SK-N-DZ (cell line): Measurements from ENCODE around the gene CDKN1B. TPM values are rescaled to one million over a fixed set of nuclear protein-coding genes. Genes with fewer than 3 reads are reported as not detected.

Experiments used
- DNase-seq: peaks from one replicate; pipeline ENCODE4 v3.0.0-alpha.2; 2015; ENCODE audit warnings: low spot score
- polyA plus RNA-seq, 2 experiments: library from polyadenylated mRNA; depleted of rRNA; stranded (reverse); fragments of >200 nt; gene quantifications; 2 replicates each; pipeline ENCODE4 v1.2.3, GENCODE V29; 2014

The CDKN1B gene
- 109 and 132 TPM in 2 replicates for polyA plus RNA-seq (2014; cell fraction: cytosol; rRNA removed)
- polyA plus RNA-seq (2014; cell fraction: nucleus; rRNA removed): 65.7 and 67.7 TPM in 2 replicates

DNA sequence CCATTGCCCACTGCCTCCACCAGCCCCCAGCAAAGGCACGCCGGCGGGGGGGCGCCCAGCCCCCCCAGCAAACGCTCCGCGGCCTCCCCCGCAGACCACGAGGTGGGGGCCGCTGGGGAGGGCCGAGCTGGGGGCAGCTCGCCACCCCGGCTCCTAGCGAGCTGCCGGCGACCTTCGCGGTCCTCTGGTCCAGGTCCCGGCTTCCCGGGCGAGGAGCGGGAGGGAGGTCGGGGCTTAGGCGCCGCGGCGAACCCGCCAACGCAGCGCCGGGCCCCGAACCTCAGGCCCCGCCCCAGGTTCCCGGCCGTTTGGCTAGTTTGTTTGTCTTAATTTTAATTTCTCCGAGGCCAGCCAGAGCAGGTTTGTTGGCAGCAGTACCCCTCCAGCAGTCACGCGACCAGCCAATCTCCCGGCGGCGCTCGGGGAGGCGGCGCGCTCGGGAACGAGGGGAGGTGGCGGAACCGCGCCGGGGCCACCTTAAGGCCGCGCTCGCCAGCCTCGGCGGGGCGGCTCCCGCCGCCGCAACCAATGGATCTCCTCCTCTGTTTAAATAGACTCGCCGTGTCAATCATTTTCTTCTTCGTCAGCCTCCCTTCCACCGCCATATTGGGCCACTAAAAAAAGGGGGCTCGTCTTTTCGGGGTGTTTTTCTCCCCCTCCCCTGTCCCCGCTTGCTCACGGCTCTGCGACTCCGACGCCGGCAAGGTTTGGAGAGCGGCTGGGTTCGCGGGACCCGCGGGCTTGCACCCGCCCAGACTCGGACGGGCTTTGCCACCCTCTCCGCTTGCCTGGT is at the start of gene CDKN1B:
CDKN1B (plus strand) TSS at position 576 of the 793 bp plus-strand sequence. CDS start 472 bp downstream, outside the sequence.
- peak; percentile 89 for DNase-seq

DNA sequence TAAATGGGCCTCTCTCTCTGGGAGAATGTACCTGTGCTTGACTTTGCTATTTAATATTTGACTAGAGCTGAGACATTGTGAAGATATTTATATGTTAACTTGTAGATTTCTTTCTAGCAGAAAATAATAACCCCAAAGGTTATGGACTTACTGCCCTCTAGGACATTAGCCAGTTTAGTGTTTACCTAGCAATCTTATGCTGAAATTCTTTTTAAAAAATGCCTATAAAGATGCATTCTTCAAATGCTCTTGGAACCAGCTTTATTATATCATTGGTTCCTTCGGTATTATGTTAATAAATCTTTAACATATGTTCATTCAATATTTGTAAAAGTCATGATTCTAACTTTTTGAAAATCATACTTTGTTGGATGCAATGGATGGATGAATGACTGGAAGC is 49.2 kb upstream of the CDKN1B start:
- DNase-seq: no peak

DNA sequence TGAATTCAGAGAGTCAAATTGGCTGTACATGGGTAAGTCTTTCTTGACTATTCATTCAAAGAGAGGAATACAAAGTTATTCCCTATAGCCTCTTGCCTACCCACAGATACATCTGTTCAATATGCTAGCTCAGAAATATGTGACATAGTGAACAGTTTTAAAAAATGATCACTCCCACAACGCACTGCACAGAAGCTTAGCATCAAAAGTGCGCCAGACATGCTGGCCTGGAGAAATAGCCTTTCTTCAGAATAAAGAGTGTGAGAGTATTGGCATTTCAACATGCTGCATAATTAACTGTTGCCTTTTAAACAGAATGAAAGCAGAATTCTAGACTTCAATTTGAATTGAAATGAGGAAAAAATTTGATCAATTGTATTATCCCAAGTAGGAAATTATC is 48.1 kb upstream of the CDKN1B start:
- no peak for DNase-seq

DNA sequence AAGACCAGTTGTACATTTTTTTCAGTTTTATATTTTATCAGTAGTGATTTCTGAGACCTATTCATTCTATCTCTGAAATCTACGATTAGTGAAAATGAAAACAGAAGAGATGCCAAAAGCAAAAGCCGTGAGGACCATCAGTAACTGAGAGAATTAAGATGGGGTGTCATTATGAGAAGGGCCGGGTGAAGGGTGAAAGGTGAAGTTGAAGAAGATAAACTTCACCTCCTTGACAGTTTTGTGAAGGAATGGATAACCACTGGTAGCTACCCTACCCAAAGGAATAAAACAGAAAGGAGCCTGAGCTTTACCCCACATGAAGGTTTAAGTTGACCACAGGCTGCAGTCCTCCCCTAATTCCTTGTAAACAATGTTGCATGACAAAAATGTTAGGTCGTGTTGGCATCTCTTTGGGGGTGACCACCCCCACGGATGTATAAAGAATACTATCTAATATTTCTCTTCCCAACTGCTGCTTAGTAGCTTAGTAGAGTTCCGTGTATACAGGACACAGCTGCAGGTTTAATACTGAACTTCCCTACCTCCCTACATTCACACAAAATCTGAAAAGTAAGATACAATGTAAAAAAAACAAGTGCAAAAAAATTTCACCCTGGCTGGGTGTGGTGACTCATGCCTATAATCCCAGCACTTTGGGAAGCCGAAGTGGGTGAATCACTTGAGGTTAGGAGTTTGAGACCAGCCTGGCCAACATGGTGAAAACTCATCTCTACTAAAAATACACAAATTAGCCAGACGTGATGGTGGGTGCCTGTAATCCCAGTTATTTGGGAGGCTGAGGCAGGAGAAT is 45.1 kb upstream of the CDKN1B start:
- DNase-seq: no peak

DNA sequence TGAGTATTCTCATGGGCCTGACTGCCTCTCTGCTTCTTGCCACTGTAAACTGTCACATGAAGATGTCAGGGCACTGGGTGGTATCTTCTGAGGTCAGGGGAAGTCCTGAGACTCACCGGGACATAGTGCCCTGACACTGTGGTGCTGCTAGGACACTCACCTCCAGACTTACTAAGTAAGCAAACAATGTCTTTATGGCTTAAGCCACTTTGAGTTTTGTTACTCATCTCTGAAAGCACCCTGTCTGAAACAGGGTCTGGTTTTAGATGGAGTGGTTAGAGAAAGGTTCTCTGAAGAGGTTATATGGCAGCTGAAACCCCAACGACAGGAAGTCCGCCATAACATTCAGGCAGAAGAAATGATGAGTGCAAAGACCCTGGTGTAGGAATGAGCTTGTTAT is 43.9 kb upstream of the CDKN1B start:
- no peak for DNase-seq

DNA sequence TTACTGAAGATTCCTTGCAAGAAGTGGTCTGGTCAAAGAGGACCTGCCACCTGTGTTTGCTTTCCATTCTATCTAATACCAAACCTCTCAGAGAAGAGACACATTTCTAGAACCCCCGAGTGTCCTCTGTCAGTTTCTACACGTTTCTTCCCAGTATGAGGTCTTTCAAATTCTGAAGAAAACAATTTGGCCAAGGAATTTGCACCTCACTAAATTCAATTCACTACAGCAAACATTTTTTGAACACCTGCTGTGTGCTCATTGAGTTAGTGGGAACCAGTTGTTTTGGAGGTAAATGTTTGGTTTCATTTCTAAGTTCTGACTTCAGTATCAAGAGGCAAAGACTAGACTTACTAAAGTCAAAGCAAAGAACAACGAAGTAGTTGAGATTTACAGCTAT is 40.6 kb upstream of the CDKN1B start:
- DNase-seq: no peak

DNA sequence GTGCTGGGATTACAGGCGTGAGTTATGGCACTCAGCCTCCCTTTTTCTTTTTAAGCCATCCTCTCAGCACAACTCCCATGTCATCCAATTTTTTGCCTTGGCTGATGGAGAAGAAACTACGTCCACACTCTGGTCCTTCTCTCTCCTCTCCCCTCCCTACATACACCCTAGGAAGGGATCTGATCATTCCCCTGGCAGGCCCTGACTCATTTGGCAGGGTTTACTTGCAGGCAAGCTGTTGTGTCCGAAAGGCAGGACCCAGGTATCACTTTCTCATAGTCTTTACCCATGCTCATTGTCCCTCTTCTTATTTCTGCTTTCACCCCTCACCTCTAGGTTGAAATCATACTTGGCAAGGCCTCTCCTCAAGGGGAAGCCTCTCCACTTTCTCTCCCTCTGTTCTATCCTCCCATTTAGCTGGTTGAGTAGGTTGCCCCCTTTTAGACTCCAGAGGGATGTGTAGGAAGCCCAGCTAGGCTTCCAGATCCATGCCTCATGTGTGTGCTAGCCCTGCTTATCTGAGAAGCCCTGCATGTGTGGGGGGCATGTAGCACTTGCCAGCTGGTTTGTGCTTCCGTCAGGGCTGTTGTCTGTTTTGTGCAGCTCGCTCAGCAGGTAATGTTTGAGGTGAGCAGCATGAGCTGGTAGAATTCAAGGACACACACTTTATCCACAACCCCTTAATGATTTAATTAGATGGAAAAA is 36.0 kb upstream of the CDKN1B start:
- no peak for DNase-seq

DNA sequence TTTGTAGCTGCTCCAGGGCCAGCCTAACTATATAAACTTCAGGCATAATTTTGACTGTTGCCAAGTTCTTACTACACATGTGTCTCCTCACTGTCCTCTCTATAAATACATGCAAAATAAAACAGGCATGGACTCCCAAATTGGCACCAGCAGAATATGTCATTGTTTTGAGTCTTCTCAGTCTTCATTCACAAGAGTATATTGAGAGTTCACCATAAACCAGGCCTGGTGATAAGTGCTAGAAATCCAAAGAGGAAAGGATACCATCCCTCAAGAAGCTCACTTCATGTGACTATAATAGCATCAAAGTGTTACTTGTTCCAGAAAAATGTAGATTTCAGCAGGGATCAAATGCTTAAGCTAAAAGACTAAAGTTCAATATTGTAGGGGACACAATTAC is 34.9 kb upstream of the CDKN1B start:
- DNase-seq: no peak

DNA sequence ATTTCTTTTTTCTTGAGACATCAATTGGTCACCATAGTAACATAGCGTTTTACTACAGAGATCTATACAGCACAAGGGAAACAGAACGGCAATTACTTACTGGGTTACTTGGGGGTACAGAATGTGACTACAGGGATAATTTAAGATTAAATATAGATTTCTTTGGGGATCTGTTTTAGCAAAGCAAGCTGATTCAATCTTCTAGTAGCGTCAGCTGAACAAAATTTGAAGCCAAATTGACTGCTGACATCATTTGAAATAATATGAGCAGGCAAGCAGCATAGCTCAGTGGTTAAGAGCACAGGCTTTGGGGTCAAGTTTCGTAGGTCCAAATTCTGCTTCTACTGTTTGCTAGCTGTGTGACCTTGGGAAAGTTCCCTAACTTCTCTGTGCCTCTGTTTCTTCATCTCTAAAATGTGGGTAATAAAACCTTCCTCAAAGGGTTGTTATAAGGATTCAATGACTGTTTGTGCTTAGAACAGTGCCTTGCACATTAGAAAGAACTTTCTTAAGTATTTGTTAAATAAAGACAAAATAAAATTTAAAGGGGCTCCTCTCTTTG is 34.0 kb upstream of the CDKN1B start:
- DNase-seq: no peak

DNA sequence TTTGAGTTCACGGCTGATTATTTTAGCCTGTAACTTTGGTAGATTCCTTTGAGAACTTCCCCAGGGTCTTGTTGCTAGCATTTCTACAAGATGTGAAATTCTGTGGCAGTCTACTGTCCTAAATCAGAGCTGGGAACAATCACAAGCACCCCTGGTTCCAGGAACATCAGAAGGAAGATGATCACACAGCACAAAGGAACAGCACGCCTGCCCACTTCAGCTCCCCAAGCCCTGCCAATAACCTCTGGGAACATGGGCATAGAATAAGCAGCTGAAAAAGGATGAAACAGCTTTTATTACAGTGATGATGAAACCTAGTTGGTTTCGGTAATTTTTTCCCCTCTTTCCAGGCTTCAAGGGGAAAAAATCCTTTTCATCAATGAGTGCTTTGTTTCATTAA is 33.4 kb upstream of the CDKN1B start:
- DNase-seq: peak; percentile 39

DNA sequence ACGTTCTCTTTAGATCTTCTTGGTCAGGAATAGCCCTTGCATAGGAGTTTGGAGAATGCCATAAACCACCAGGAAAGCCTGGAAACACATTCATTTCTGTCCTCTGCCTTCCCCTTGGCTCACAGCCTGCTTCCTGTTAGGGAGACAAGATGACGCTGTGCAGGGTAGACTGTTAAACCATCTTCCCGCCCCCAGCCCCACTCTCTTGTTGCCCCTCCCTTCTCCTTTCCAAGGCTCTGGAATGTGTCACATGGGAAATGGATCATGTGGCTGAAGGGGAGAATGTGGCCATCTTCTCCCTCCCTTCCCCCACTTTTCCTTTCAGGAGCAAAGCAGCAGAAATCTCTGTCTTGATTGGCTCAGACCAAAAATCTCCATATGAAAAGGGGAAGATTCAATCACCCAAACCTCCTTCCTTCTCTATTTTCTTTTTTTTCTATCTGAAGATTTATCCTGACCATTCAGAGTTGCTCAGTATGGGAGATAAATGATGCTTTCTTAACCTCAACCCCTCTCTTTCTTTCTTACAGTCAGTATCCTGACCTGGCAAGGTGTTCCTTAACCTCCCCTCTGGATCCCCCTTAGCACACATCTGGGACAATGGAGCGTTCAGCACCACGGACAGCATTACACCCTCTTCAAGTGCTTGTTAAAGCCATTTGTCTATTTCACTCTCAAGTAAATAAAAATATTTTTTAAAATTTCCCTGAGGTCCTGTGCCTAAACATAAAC is 32.6 kb upstream of the CDKN1B start:
- DNase-seq: peak; percentile 97

DNA sequence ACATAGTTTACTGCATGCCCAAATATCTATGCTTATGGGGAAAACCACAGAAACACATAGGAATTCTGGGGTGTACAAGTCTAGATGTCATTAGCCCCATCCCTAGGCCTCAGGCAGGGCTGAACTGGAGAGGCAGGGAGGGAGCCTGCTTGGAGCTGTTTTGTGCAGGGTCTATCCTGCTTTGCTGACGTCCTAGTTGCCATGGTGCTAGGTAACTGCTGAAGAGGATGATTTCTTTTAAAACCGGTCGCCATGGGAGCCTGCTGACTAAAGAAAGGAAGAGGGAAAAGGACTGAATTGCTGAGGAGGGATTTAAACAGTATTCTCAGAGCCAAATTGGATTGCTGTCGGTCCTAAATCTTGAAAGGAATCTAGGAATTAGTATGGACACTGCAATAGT is 31.9 kb upstream of the CDKN1B start:
- DNase-seq: peak; percentile 54

DNA sequence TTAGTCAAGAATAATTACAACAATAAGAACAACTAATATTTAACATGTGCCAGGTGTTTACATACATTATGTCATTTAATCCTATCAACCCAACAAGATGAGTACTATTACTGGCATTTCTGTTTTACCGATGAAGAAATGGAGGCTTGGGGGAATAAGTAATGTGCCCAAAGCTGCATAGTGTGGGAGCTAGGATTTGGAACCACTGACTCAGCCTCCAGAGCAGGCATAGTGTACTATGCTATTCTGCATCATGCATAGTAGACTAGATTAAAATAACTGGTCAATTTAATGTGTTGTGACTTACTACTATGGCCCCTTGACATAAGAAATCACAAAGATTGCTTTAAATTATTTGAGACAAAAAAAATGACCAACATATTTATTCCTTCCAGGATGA is 30.7 kb upstream of the CDKN1B start:
- no peak for DNase-seq

DNA sequence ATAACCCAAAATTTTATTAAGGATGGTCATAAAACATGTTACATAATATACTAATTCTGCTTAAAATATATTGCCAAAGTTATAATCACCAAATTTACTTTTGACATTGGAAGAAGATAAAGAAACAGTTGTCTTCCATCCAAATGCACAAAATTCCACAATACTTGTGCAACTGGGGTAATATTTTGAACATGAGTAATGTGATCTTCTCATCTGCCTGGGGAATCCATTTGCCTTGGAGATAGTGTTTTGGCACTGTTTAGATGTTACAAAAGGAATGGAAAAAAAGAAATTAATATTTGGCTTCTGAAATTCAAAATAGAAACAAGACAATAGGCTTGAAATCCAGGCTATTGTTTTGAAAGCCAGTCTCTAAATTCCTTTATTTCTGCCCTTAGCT is 30.2 kb upstream of the CDKN1B start:
- no peak for DNase-seq

DNA sequence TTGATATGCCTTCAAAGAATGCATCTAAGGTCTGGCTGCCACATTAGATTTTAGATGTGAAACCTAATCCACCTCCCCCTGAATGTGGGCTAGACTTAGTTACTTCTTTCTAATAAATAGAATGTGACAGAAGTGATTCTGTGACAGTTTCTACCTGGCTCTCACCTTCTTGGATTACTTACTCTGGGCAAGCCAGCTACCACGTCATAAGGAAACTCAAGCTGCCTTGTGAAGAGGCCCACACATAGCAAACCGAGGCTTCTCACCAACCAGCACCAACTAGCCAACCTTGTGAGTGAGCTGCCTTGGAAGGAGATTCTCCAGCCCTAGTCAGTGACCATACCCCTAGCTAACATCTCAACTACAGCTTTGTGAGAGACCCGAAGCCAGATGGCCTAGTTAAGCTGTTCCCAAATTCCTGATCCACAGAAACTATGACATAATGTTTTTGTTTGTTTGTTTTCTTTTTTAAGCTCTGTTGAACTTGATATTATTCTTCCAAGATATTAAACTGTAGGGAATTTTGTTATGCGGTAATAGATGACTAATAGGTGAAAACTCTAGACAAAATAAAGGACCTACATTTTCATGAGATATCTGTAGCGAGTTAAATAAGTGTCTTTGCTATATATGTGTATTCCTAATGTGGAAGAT is 27.4 kb upstream of the CDKN1B start:
- no peak for DNase-seq

DNA sequence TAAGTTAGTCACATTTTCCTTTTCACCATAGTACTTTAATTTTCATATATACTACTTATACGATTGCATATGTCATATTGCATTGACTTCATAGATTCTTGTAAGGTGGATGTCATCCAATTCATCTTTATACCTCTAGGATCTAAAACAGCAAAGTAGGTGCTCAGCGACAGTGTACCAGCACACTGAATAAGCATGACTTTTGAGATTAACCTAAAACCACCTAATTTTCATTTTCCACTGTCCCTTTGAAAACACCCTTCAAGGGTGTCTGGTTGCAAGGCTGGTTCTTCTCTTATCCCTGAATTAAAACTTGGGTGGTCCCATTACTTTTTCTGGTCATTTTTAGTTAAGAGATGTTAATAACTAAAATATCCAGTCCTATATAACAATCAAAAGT is 25.6 kb upstream of the CDKN1B start:
- DNase-seq: no peak

DNA sequence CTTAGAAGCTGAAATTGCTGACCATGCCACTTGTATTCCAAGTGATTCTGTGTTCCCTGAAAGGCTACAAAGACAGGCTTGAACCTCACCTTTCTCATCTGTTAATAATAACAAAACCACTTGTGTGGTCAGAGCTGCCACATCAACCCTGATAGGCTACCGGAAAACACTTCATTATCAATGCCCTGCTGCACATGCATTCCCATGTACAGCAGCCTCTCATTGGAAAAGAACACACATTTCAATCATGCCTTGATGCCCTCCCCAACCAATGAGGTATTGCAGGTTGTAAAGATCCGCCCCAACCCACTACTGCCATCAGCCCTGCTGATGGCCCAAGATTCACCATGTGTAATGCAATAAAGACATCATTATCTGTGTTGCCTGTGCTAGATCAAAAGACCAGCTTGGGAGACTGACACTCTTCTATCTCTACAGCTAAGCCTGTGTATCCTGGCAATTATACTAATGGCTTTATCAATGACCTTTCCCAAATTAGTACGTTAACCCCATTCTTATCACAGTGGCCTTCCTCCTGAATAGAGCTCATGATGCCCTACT is 24.0 kb upstream of the CDKN1B start:
- peak; percentile 99 for DNase-seq

DNA sequence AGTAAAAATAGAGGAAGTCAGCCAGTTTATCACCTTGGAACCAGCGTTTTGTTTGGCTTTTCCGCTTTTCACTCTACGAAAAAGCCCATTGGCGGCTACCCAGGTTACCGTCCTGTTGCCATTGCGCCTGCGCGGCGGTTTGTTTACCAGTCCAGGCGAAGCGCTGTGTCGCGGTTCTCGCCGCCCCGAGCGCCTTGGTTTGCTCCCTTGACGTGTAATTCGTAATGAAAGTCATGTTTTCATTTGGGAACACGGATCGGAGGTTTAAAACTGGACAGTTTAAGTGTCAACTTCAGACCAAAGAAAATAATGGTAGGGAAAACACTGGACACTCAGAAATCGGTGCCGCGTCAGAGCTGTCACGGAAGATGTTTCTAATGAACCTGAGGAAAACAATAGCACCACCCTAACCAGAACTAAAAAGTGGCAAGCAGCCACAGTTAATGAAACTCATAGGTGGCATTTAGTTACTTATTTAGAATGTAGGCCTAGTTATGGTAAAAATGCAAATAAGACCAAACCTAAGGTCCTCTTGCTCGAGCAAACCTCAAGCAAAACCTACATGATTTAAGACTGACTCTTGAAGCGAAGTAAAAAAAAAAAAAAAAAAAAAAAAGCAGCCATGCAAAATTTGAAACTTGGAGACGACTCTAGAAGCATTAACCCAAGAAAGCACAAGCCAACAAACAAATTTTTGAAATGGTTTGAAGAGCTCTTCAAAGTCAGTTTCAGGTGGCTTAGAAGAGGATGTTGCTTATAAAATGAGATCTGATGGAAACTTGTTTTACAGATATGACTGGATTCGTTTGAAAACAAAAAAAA is 20.4 kb upstream of the CDKN1B start:
- DNase-seq: peak; percentile 88

DNA sequence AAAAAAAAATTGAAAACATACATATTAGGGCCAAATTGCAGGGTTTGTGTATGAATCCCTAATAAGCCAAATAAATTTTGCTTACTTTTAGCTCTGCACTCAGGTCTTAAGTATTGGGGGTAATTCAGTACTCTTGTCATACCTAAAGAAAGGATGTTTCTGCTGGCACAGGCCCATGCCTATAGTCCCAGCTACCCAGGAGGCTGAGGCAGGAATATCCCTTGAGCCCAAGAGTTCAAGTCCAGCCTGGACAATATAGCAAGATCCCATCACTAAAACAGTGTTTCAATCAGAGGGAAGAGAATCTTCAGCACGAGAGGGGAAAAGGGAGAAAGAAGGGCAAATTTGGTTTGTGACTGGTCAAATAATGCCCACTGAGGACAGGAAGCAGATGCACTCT is 17.8 kb upstream of the CDKN1B start:
- no peak for DNase-seq
